ENCODE data around the gene PIGR. TPM values are rescaled to one million over a fixed set of nuclear protein-coding genes. Genes with fewer than 3 reads are reported as not detected.

The PIGR gene
- total and polyA plus RNA-seq, 2 of the 4 experiments (the other 2 are of a cell fraction), result not detected

- intact Hi-C loops (cut with micrococcal nuclease), result no loop called here
- no peak overlapping the region for H3K9ac ChIP-seq (ENCODE audit: low read depth, low read length)
- DNase-seq (no peak), ATAC-seq (ENCODE audit: low read depth) (no peak)
- 53% methylated on average over 4 of the region's 6 CpGs; no CpG with 5 or more reads in 1 of the 2 experiments for WGBS, 2 experiments (ENCODE audit: extremely low coverage in 2 of 2, insufficient read length in 1 of 2)
- H2BK15ac ChIP-seq (ENCODE audit: low read depth, low read length), result no peak overlapping the region
- no peak overlapping the region for H3K4me2 ChIP-seq (ENCODE audit: low read depth, low read length)
- ChIA-PET POLR2A (ENCODE audit: unreplicated experiment) (no interaction called here), CTCF (interaction anchor here (0.9 kb wide), 1 partner anchor 19 kb away, joined by 3 read pairs; no protein-coding TSS in a partner anchor)
- no peak overlapping the region for H3K4ac ChIP-seq (ENCODE audit: low read depth, low read length)
- no TSS peak for BruUV-seq (replicated peaks)
- no peaks in the 10 kb centered on the region; the same call in 1 of the 2 replicates for H3K4me1 ChIP-seq (ENCODE audit: control insufficient read depth, insufficient read depth, low read length)
- no peaks in the 10 kb centered on the region for H3K9me3 ChIP-seq (ENCODE audit: control insufficient read depth, insufficient read depth, low read length)
- dilution Hi-C loops (cut with HindIII; ENCODE audit: low sequenced_read_pairs, unreplicated experiment), result no loop called here
- no peak overlapping the region for H4K91ac ChIP-seq (ENCODE audit: insufficient read depth, low read depth, low read length)
- H2BK20ac ChIP-seq (ENCODE audit: low read depth, low read length), result no peak overlapping the region
- H3K27ac ChIP-seq (ENCODE audit: insufficient read depth, low read length), result no peak overlapping the region
- no peaks in the 10 kb centered on the region for H3K9me1 ChIP-seq (ENCODE audit: insufficient read depth, low read length)
- H3K18ac ChIP-seq (ENCODE audit: low read depth, low read length), result no peak overlapping the region
- no peak overlapping the region for H3K23ac ChIP-seq (ENCODE audit: low read depth, low read length)
- peaks cover 9% of the 10 kb centered on the region; the same call in 1 of the 2 replicates for H3K27me3 ChIP-seq (ENCODE audit: control insufficient read depth, insufficient read depth, low read length)
- H4K5ac ChIP-seq (ENCODE audit: low read depth, low read length), result no peak overlapping the region
- H2AK9ac ChIP-seq (replicated peaks; ENCODE audit: low read depth, low read length, poor library complexity), result no peak overlapping the region
- H2BK120ac ChIP-seq (ENCODE audit: low read depth, low read length), result no peak overlapping the region
- H2BK5ac ChIP-seq (ENCODE audit: low read depth, low read length, poor library complexity, severe bottlenecking), result no peak overlapping the region
- H3K4me3 ChIP-seq (ENCODE audit: insufficient read depth, low read depth, low read length), result no peak overlapping the region
- no peaks in the 10 kb centered on the region for H3K36me3 ChIP-seq (ENCODE audit: control insufficient read depth, insufficient read depth, low read length)
- H2AK5ac ChIP-seq (ENCODE audit: low read depth, low read length), result no peak overlapping the region
- TF ChIP-seq FOS (IDR thresholded peaks at IDR 0.05; ENCODE audit: low read depth, low read length) (no peak), RCOR1 (IDR thresholded peaks at IDR 0.05; ENCODE audit: insufficient replicate concordance, low read length) (no peak), POLR2A (IDR thresholded peaks at IDR 0.05; ENCODE audit: low read depth, low read length) (no peak), USF2 (IDR thresholded peaks at IDR 0.05; ENCODE audit: low read depth, low read length) (no peak), MAZ (IDR thresholded peaks at IDR 0.05; ENCODE audit: borderline replicate concordance, low read depth, low read length) (no peak), RFX5 (IDR thresholded peaks at IDR 0.05; ENCODE audit: low read depth, low read length) (no peak), NFE2L2 (IDR thresholded peaks at IDR 0.05; ENCODE audit: low read depth, low read length) (no peak), MAFK (IDR thresholded peaks at IDR 0.05; ENCODE audit: low read depth, low read length) (no peak), CHD1 (IDR thresholded peaks at IDR 0.05; ENCODE audit: low read depth, low read length) (no peak), CEBPB (IDR thresholded peaks at IDR 0.05; ENCODE audit: low read depth, low read length) (no peak), SMC3 (IDR thresholded peaks at IDR 0.05; ENCODE audit: low read depth, low read length) (no peak), BHLHE40 (IDR thresholded peaks at IDR 0.05; ENCODE audit: low read depth, low read length) (no peak), MXI1 (IDR thresholded peaks at IDR 0.05; ENCODE audit: borderline replicate concordance, low read depth, low read length) (no peak), RAD21 (IDR thresholded peaks at IDR 0.05; ENCODE audit: low read length) (no peak)
- TF ChIP-seq, protein P1, sequence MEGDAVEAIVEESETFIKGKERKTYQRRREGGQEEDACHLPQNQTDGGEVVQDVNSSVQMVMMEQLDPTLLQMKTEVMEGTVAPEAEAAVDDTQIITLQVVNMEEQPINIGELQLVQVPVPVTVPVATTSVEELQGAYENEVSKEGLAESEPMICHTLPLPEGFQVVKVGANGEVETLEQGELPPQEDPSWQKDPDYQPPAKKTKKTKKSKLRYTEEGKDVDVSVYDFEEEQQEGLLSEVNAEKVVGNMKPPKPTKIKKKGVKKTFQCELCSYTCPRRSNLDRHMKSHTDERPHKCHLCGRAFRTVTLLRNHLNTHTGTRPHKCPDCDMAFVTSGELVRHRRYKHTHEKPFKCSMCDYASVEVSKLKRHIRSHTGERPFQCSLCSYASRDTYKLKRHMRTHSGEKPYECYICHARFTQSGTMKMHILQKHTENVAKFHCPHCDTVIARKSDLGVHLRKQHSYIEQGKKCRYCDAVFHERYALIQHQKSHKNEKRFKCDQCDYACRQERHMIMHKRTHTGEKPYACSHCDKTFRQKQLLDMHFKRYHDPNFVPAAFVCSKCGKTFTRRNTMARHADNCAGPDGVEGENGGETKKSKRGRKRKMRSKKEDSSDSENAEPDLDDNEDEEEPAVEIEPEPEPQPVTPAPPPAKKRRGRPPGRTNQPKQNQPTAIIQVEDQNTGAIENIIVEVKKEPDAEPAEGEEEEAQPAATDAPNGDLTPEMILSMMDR (conservative IDR thresholded peaks at IDR 0.05; ENCODE audit: low read depth, low read length), result no peak
- TF ChIP-seq, protein P2, sequence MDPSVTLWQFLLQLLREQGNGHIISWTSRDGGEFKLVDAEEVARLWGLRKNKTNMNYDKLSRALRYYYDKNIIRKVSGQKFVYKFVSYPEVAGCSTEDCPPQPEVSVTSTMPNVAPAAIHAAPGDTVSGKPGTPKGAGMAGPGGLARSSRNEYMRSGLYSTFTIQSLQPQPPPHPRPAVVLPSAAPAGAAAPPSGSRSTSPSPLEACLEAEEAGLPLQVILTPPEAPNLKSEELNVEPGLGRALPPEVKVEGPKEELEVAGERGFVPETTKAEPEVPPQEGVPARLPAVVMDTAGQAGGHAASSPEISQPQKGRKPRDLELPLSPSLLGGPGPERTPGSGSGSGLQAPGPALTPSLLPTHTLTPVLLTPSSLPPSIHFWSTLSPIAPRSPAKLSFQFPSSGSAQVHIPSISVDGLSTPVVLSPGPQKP (IDR thresholded peaks at IDR 0.05; ENCODE audit: borderline replicate concordance, low read depth, low read length), result no peak
- H4K8ac ChIP-seq (ENCODE audit: low read depth in 2 of 2, low read length in 2 of 2), result no peak overlapping the region
- H3K79me1 ChIP-seq (ENCODE audit: low read depth in 1 of 2, low read length in 2 of 2), result no peaks in the 10 kb centered on the region
- H2AFZ ChIP-seq (replicated peaks; ENCODE audit: low read length, poor library complexity), result no peak overlapping the region
- in situ Hi-C loops (cut with MboI; ENCODE audit: low sequenced_read_pairs), result no loop called here
- H3K14ac ChIP-seq (replicated peaks; ENCODE audit: low read depth, low read length), result no peak overlapping the region
- H4K20me1 ChIP-seq (ENCODE audit: insufficient read depth, low read length), result no peaks in the 10 kb centered on the region
- H3K56ac ChIP-seq (ENCODE audit: extremely low read depth, insufficient read depth, low read length), result no peak overlapping the region
Measured at GRCh38 chr1:206931709-206932108, 14.6 kb downstream of the PIGR start.

Measured in IMR-90 (cell line).